HG03108 (cell line): ENCODE measurements around the gene CPNE4.
A peak's percentile ranks its signal among the peaks of the same experiment; 100 is the strongest.
"Not testable (repeated sequence)": the region's sequence is repeated elsewhere in the genome, so short reads cannot be mapped to it uniquely, and the experiment has no call there.

ENCODE experiments used
- ATAC-seq: cut with Tn5 transposase; IDR thresholded peaks from one replicate; pipeline ENCODE4 v1.9.1; 2021; ENCODE audit warnings: moderate library complexity; ENCODE audit not compliant: unreplicated experiment

Gene CPNE4

DNA sequence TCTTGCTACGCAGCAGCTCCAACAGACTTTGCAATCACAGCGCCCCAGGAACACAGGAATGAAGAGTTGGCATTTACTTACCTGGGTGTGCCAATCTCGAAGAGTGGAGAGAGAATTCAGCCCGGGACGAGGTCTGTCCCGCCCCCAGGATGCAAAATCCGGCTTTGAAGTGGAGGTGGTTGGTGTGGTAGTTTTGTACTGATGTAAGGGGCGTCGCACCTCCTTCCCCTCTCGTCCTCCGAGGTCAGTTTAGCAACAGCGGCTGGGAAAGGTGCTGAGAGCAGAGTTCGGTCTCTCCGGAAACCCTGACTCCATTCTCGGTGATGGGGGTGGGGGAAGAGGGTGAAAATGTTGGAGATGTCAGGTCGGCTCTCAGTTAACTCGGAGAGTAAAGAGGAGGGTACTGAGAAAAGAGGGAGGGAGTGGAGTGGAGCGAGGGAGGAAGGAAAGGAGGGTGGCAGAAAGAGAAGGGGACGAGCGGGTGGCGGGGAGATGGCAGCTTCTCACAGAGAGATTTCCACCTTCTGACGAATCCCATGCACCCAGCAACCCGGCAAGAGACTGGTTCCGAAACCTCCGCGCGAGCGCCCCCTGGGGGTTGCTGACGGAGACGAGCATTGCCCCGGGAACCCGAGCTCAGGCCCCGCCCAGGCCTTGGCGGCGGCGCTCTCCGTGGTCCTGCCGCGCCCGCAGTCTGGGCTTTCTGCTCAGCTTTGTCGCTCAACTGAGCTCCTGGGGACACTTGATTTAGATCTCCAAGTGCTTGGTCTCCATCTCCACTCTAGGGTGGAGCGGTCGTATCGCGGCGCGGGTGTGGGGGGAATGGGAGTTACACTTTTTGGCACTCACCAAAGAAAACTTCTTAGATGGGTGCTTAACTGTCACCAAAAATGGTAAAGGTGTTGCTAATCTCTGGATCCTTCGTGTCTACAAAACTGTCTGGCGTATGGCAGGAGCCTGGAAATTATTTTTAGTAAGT is at the start of gene CPNE4:
Gene CPNE4 (minus strand): TSS at position 529 of the 979 bp plus-strand sequence.
- peak; percentile 87 for ATAC-seq

DNA sequence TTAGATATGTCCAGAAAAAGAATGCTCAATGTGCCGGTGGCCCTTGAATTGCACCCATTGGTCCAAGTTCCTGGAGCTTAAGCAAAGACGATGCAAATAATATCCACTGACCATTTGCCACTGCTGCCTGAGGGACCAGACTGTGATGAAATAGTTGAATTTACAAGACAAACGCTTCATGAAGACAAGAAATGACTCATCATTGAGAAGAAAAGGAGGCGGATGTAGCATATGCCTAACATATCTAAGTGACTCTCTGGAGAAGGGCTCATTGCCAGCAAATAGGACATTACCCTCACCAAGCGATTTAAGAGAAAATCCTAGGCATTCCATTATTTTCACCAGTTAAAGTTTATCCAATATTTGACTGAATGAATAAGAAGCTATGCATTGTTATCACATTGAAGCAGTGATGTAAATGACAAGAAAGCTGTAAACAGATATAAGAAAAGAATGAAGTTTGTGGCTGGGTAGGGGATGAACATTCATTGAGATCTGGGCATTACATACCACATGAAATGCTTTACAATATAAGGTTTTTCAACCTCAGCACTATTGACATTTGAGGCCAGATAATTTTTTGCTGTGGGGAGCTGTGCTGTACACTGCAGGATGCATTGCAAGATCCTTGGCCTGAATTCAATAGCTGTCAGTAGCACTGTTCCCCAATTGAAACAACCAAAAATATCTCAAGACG is 48.9 kb upstream of the CPNE4 start:
- no peak for ATAC-seq

DNA sequence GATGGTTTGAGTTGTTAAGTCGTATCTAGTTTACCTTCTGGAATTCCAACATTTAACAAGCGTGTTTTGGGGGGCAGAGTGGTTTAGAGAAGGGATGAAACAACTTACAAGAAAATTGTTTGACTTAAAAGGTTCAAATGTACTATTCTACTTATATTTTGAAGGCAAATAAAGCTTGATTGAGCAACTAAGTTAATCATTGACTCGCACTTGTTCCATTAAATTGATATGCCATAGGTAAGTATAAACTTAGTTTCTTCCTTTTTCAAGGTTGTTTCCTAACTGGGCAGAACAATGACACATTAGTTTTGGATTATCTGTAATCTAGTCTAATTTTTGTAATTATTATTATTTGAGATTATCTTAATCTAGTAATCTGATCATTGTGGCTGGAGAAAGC is 48.3 kb upstream of the CPNE4 start:
- ATAC-seq = no peak

DNA sequence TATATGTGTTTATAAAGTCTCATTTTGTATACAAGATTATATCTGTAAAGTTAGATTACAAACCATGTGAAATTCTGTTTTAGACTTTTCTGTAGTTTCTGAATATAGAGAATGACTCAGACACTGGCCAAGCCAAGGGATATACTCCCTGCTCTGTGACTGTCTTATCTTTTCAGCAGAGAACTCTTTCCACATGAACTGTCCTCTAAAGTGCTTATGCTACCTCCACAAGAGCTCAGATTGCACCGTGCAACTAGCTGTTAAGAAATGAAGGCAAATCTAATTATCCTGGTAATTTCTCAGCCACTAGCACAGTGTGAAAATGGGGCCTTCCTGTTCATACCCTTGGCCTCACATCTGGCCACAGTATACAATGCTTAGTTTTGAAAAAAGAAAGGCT is 44.3 kb upstream of the CPNE4 start:
- no peak for ATAC-seq

DNA sequence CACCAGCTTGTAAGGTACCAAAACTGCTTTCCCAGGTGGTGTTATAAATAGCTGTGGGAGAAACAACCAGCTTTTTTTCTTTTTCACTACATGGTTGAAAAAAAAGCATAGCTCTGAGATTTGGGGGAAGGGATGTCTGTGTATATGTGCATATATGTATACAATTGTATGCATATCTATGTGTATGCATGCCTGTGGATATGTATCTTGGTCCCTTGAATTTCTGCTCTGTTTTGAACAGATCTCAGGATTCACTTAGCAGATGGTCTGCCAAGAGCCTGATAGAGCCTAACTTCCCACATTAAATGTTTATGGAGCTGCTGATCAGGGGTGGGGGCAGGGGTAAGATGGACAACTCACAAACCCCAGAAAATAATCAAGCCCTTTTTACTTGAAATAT is 39.0 kb upstream of the CPNE4 start:
- ATAC-seq = no peak

DNA sequence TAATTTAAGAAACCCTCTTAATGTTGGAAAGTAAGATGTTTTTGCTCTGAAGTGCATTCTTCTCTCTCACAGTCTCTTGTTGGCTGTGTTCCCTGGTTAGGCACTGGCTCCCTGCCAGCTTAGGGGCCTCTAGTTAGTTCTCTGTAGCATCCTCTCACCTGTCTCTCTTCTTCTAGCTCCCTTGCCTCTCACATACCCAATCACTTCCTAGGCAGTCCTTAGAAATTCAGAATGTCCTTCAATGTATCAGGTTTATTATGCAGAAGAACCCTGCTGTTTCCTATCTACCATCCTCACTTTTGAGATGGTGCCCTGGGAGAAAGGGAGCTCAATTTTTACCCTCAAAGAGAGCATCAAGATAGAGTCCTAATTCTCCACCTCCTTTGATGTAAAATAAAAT is 36.2 kb upstream of the CPNE4 start:
- ATAC-seq = no peak

DNA sequence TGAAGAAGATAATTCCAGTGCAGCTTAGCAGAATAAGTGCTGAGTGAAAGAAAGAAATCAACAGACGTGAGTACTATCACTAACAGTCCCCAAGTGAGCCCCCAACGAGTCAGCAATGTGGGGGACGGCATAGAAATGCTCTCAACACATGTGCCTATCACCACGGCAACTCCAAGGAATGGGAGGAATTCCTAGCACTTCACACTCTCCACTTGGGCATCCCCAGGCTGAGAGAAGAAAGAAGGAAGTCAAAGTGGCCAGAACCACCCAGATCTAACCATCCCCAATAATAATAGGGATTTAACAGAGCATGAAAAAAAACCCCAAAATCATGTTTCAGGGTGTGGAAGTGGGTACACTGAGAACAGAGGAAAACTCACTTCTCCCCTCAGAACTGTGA is 29.3 kb upstream of the CPNE4 start:
- ATAC-seq = no peak

DNA sequence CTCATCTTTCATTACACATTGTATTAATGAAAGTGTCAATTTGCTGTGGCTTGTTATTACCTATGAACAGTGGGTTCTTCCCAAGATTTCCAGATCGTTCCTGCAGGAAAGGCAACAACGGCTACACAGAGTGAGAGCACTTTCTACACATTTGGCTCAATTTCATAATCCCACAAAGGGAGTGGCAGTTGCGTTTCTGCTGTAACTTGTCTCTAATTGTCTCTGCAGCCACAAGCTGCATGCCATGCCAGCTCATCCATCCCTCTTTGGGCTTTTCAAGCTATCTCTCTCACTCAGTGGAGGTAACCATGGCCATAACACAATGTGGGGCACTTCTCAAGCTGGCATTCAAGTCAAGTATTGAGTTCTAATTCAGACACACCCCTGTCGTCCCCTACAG is 27.7 kb upstream of the CPNE4 start:
- no peak for ATAC-seq

DNA sequence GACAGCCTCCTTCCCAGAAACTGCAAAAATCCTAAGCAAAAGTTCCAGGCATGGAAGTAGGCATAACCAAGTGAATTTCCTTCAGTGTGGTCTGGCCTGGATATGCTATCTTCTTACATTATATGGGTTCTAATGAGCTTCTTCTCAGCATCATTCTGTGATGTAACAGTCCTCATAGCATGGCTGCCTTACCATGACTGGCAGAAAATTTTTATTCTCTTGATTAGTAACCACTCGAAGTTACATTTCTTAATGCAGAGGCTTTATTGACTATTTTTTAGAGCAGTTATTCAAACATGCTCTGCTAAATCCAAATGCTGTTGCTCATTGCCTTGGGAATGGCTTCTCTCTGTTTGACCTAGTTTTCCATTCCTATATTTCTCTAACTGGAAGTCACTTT is 21.1 kb upstream of the CPNE4 start:
- no peak for ATAC-seq

DNA sequence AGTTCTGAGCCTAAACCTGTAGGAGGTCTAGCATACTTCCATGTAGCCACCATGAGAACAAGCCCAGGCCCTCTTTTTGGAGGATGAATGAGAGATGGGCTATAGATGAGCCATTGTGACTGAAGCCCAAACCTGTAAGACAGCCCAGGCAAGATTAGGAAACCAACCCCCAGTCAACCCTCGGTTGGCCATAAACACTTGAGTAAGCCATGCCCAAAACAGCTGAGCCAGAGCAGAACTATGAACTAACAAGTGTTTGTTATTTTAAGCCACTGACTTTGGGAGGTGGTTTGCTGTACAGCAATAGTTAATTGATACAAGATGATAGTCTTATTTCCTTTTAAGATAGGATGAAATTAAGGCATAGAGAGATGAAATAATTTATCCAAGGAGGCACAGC is 12.4 kb upstream of the CPNE4 start:
- no peak for ATAC-seq

DNA sequence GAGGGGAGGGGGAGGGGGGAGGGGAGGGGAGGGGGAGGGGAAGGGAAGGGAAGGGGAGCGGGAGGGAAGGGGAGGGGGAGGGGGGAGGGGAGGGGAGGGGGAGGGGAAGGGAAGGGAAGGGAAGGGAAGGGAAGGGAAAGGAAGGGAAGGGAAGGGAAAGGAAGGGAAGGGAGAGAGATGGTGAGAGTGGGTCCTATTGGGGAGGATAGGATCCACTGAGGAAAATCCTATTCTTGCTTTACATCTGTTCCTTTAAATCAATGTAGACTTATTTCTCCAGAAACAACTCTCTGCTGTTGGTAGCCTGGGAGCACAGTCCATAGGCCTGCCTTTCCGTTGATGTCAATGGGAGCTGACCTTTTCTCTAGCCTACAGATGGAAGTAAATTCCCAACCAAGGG is 10.1 kb upstream of the CPNE4 start:
- ATAC-seq = not testable (repeated sequence)

DNA sequence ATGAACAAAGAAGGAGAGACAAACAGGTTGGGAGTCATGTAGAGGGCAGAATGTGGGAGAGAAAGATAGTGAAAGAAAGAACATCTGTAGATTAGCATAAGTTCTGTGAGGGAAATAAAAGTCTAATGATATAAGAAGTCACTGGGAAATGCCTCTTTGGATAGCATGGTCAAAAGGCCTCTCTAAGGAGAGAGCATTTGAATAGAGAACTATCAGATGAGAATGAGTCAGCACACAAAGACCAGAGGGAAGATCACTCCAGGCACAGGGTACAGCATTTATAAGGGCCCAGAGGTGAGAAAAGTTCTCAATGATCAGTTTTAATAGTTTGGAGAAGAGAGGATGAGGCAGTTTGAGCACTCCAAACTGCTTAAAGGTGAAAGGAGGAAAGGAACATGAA is 7.9 kb upstream of the CPNE4 start:
- ATAC-seq = no peak

DNA sequence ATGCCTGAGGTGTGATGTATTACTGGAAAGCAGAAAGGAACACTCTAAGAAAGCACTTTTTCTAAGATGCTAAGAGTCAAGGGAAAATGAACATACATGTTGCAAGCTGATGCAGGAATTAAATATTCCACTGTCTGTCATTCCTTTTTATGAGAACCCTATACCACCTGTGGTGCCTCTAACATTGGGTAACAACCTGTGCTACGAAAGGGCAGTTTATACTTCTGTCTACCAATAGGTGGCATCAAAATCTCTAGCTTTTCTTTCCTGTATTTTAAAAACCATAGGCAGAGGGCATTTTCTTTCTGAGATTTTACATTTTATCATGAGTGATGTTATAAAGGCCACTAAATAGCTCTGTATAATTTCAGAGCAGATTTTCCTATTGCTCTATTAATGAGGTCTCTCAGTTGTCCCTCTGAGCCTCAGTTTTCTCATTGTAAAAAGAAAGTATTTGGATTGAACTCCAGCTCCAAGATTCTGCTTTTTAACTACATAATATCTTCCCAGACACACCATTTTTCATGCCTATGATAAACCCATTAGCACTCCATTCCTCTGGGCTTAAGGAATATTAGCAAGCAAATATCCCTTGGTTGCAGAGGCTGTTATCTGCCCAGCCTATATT is 3.5 kb upstream of the CPNE4 start:
- ATAC-seq = no peak

DNA sequence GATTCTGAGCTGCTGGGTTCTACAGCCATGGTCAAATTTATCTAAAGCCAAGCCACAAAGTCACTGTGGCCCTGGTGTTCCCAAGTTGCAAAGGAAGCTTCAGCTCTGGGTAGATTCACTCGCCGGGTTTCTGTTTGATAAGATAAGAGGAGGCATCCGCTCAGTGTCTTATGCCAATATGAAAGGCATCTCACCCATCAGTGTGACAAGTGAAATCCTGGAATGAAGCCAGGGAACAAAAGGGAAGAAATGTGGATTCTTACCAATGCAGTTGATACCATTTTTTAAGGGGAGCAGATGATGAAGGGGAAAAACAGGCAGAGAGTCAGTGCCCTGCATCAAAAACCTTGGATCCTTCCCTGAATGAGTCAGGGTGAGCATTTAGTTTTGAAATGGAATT is 2.8 kb upstream of the CPNE4 start:
- ATAC-seq = no peak

DNA sequence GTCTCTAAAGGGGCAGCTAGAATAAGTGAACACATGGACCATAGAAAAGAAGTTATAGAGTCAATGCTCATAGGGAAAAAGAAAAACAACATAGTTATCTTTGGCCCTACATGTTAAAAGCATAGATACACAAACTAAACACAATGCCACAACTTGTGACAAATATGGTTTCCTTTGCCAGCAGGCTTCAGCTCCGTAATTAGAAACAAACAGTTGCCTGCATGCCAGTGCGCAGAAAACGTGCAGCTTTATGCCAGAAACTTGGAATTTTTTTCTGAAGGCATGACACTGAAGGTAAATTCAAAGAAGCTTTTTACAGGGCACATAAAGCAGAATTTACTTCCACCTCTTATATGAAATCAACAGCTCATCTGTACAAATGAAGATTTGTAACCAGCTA is 2.2 kb upstream of the CPNE4 start:
- ATAC-seq = no peak

DNA sequence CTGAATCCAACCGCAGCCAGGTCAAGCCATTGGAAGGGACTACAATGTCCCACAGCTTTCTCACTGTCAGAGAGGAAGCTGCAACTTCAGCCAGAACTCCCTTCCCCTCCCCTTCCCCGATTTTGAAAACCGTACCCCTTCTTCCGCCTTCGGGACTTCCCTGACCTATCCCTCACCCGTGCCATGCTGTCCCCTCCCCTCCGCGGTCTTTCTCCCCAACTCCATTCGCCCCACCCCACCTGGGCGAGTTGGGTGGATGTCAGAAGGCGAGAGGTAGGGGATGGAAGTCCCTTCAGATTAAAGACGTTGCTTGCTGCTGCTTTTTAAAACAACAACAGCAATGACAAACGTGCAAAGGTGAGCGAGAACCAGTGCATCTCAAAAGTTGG is 723 bp downstream of the CPNE4 start:
- ATAC-seq = no peak

DNA sequence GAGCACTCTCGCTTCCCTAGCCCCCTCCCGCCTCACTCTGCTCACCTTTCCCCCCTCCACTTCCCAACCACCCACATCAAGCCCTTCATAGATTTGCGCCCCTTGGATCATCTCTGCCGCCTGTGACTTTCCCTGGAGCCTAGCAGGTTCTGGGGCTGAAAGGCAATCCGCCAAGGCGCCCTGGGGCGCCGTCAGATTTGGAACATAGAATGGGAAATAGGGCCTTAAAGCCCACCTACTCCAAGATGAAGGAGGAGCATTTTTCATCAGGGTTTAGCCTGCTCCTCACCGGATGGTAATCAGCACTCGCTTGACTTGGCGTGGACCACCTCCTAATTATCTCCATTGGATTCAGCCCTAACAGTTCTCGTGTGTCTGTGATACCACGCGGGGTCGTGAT is 1.3 kb downstream of the CPNE4 start:
- ATAC-seq = no peak

DNA sequence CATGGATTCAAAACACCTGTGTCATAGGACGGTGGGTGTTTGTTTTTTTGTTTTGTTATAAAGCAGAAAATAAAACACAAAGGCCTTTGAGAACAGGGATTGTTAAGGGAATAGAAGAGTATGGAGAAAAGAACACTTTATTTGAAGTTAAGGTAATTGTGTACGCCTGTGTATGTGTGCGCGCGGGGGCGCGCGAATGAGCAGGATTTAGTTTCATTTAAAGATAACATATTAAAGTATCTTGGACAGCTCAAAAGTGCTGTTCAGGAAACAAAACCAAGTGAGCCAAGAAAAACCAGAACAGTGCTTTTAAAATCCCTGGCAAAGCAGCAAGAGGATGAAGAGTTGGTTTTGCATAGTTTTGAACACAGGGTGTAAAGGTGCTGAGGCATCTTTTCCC is 1.9 kb downstream of the CPNE4 start:
- ATAC-seq = no peak

DNA sequence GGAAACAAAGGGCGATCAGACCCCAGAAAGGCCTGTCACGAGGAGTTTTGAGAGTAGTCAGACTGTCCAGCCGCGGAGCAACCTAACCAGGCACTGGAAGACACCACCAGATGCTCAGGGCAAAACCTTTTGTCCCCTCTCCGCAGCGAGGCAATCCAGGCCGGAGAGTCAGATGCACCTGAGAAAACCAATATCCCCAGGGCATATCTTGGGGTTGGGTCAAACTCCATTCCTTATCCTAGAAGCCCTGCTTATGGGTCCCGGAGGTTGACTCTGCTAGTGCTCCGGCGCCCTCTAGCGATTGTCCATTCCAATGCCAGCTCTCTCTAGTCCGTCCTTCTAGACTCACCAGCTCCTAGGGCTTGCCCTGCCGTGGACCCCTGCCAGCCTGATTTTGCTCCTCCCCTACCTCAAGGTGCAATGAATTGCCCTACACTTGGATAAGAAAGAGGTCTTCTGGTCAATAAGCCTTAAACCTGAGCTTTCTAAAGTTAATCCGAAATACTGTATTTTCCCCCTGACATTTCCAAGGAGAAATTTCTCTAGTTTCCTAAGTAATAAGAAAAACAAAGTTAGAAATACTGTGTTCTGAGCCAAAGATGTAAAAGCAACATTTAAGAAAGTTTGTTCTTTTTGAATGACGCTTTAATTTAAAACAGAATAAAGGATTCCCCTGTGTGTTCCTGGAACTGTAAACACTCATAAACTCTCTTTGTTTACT is 5.5 kb downstream of the CPNE4 start:
- peak; percentile 79 for ATAC-seq

DNA sequence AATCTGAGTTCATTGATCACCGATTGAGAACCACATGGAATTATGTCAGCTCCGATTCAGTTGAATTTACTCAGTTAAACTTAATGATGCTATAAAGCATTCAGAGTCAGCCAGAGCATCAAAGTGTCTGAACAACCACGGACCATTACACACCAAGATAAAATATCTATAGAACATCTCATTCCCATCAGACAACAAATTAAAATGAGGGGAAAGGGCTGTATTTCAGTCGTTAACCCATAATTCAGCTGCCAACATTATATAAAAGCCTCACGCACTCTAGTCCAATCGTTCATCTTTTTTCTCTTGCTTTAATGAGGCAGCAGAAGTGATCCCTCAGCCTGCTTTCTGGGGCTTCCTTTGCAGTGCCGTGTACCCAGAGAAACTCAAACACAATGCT is 11.9 kb downstream of the CPNE4 start:
- ATAC-seq = no peak

DNA sequence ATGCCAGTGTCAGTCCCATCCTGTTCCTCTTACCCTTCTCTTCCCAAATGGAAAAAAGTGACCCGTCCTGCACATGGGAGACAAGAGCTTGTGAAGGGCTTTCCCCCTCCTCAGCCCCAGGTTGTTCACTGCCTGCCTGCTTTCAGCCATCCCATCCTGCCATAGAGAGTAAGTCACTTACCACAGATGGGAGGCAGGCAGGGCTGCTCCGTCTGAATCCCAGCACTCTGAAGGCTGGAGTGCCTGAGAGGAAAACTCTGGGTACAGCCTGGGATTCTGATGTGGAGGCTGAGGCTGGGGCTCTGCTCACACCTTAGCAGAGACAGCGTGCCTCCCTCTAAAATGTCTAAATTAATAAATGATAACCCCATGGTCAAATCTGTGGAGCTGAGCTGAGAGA is 14.8 kb downstream of the CPNE4 start:
- ATAC-seq = no peak
